ENCODE measurements around the gene PARD3B.

GRCh38 chr2:204505946-204506345, 39.3 kb upstream of the PARD3B start:
- TF ChIP-seq CTCF (IDR thresholded peaks at IDR 0.05; ENCODE audit: insufficient read depth, low read length, poor library complexity, severe bottlenecking) = no peak
- no peak for TF ChIP-seq EZH2phosphoT487 (conservative IDR thresholded peaks at IDR 0.05; ENCODE audit: low read length)

All from SU-DHL-6 (cell line).